Measurements from ENCODE around the gene FXN.
"Not testable (repeated sequence)": the region's sequence is repeated elsewhere in the genome, so short reads cannot be mapped to it uniquely, and the experiment has no call there.

The FXN gene

GRCh38 chr9:69094361-69095135 lies 59.0 kb downstream of the FXN start:
- in situ Hi-C loops (cut with MboI; ENCODE audit: low sequenced_read_pairs), result not testable (repeated sequence)

GRCh38 chr9:69097064-69097463 lies 61.5 kb downstream of the FXN start:
- in situ Hi-C loops (cut with MboI; ENCODE audit: low sequenced_read_pairs), result no loop called here

DNA sequence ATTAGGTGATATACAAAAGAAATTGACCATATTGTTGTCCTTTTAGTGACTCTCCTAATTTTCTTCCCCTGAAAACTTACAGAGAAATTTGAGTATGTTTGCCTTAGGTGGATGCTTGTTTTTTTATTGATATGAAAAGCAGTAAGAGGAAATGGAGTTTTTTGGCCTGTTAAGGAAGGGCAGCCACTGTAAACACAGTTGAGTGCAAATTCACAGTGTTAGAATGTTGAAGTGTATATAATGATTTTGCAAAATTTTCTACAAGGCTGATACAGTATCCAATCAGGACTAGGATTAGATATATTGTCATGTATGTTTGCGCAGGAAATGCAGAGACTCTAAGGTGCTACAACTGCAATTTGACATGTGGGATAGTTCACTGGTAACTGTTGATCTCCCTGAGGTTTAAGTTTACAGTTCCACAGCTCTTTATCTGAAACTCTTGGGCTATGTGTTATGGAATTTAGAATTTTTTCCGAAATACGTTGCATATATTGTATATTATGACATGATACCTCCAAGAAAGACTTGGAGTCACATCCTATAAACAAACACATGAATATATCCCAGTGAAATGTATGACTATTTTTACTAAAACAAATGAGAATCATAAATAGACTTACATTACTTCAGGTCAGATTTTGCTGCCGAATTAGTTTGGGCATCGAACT lies 62.5 kb downstream of the FXN start:
- in situ Hi-C loops (cut with MboI; ENCODE audit: low sequenced_read_pairs), result no loop called here

- in situ Hi-C loops (cut with MboI; ENCODE audit: low sequenced_read_pairs), result not testable (repeated sequence)
These were observed 67.9 kb downstream of the FXN start for GRCh38 chr9:69103348-69103996.

DNA sequence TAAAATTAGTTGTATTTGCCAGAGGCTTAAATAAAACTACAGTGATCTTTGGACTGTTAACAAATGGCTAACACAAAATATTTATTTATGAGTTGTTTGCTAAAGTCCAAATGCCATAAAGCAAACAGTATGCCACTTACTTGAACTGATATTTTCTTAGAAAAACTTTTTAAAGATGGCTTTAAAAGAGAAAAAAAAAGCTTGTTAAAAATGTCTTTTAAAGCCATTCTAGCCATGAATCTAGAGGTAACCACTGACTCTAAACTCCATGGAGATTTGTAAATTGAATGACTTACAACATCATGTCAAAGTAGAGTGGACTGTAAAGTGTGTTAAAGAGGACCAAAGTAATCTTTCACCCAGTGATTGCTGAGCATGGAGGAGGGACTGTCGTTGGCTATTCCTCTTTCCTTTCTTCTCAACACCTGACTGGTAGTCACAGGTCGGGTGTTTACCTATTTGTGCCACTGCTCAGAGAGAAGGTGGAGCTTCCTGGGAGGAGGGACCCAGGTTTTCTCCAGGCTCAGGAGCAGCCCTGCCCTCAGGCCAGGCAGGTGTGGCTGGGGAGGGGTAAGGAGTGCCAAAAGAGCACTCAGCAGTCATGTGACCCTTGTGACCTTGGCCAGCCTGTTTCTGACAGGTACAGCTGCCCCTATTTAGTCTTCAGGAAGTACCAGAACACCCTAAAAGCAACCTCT lies 69.4 kb downstream of the FXN start:
- in situ Hi-C loops (cut with MboI; ENCODE audit: low sequenced_read_pairs), result no loop called here

DNA sequence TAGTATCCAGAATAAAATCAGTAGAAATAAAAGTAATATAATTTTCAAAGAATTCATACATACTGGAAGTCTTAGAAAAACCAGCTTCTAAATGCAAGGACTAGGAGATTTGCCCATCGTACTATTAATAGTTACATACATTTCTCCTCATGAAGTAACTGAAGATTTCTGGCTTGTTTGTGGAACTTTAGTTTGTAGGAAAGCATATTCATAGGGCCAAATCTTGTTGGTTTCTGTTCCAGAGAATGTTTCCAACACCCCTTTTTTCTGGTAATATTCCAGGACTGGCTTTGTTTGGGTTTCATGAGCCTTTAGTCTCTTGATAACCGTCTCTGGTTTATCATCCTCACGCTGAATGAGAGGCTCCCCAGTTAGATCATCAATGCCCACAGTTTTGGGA lies 72.2 kb downstream of the FXN start:
- in situ Hi-C loops (cut with MboI; ENCODE audit: low sequenced_read_pairs), result no loop called here

GRCh38 chr9:69108706-69109105 lies 73.2 kb downstream of the FXN start:
- in situ Hi-C loops (cut with MboI; ENCODE audit: low sequenced_read_pairs), result not testable (repeated sequence)

- in situ Hi-C loops (cut with MboI; ENCODE audit: low sequenced_read_pairs), result no loop called here
These were observed 73.6 kb downstream of the FXN start for GRCh38 chr9:69109152-69109551.

DNA sequence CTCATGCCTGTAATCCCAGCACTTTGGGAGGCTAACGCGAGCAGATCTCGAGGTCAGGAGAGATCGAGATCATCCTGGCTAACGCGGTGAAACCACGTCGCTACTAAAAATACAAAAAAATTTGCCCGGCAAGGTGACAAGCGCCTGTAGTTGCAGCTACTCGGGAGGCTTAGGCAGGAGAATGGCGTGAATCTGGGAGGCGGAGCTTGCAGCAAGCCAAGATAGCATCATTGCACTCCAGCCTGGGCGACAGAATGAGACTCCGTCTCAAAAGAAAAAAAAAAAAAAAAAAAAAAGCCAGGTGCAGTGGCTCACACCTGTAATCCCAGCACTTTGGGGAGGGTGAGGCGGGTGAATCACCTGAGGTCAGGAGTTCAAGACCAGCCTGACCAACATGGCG lies 77.1 kb downstream of the FXN start:
- in situ Hi-C loops (cut with MboI; ENCODE audit: low sequenced_read_pairs), result not testable (repeated sequence)

DNA sequence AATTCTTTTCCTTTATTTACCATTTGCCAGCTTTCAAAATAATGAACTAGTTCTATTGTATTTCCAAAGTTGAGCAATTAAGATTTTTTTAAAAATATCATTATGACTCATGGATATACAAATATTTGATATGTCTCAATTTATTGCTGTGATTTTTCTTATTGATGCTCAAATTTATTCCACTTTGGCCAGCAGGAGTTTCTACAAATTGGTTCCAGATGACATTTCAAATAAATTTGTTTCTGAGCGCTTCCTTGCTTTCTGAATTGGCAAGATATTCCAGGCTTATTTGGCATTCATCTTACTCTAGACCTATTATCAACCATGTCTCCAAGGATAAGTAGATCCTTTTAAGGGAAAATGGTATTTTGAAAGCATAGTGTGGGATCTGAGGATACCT lies 80.1 kb downstream of the FXN start:
- in situ Hi-C loops (cut with MboI; ENCODE audit: low sequenced_read_pairs), result no loop called here

GRCh38 chr9:69118656-69119055 lies 83.1 kb downstream of the FXN start:
- in situ Hi-C loops (cut with MboI; ENCODE audit: low sequenced_read_pairs), result no loop called here

- in situ Hi-C loops (cut with MboI; ENCODE audit: low sequenced_read_pairs), result no loop called here
These were observed 85.0 kb downstream of the FXN start for GRCh38 chr9:69120380-69121154.

DNA sequence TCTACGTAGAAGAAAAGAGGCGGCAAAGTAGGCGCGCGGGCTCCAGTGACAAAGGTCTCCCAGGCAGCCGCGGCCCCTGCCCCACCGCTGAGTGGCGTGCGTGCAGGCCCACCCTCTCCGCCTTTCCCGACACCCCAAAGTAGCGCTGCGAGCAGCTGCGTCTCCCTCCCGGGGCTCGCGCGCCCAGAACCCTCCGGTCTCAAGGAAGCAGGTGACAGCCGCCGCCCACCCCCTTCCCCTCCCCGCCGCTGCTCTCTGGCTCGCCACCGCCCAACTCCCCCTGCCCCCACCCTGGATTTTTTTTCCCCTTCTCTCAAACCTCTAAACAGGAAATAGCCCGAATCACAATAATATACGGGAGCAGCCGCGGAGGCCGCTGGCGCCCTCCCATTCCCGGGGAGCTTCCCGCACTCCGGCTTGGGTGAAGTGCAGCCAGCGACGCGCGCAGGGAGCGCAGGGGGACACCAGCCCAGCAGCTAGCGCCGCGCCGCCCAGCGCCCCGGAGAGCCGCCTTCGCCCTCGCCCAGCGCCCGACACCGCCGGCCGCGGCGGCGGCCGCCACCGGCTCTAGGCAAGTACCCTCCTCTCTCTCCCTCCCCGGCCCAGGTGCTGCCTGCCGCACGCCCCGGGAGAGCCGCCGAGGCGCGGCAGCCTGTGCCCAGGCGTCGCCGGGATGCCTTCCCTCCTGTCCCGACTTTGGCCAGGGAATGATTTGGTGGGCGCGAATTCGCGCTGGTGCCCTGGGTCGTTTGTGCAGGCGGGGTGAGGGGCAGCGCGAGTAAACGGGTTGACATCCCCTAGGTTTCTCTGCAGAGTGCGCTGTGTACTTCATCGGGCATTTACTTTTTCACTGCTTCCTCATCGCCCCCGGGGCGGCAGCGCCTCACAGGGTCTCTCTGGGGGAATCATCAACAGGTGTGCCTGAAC lies 85.9 kb downstream of the FXN start:
- in situ Hi-C loops (cut with MboI; ENCODE audit: low sequenced_read_pairs), result no loop called here

DNA sequence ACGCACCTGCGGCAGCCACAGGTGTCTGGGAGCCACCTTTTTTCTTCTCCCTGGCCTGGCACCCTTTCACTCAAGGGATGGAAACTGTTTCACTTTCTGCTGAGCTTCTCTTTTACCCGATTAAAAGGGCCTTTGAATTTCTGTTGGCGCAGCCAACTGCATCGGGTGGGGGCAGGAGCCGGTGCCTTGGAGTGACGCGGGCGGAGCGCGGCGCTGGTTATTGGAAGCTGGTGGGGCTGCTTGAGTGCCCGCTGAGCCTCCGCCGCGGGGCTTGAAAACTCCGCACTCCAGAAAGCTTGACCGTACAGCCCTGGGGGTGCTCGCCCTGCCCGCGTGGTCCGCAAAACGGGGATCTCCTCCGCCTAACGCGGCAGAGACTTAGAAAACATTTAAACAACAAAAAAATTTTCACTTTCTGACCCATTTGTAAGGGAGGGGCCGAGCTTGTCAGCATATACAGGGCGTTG lies 86.6 kb downstream of the FXN start:
- in situ Hi-C loops (cut with MboI; ENCODE audit: low sequenced_read_pairs), result no loop called here

- in situ Hi-C loops (cut with MboI; ENCODE audit: low sequenced_read_pairs), result no loop called here
These were observed 87.1 kb downstream of the FXN start for GRCh38 chr9:69122549-69123141.

- in situ Hi-C loops (cut with MboI; ENCODE audit: low sequenced_read_pairs), result no loop called here
These were observed 95.2 kb downstream of the FXN start for GRCh38 chr9:69130456-69131441.

DNA sequence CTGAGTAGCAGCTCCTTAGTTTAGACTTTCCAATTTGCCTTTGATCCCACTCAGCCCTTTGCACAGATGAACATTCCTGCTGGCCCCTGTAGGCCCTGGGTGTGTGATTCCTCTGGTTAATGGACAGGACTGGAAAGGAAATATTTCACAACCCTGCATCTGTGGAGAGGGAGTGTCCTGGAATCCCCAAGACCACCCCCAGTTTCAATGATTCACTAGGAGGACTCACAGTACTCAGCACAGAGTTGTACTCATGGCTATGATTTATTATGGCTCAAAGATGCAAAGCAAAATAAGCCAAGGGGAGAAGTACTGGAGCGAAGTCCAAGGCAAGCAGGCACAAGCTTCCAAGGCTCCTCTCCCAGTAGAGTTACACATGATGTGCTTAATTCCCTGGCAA lies 96.1 kb downstream of the FXN start:
- in situ Hi-C loops (cut with MboI; ENCODE audit: low sequenced_read_pairs), result no loop called here

DNA sequence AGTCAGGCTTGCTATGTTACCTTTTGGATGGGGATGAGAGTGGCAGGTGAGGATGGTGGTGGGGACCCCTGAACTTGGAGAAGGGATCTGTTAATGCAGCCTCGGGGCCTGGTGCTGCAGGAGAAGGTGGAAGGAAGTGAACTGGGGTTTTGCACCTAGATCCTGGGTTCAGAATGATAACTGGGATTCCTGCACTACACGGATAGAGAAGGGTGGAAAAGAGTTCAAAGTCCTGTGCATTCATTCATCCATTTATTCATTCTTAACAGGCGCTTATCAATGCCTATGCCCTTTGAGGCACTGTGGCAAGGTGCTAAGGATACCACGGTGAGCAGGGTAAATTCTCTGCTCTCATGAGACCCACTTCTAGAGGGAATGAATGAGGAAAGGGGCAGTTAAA lies 96.8 kb downstream of the FXN start:
- in situ Hi-C loops (cut with MboI; ENCODE audit: low sequenced_read_pairs), result no loop called here
